Measurements from ENCODE around the gene PFKFB4. TPM values are rescaled to one million over a fixed set of nuclear protein-coding genes. Genes with fewer than 3 reads are reported as not detected.
"Not testable (repeated sequence)": the region's sequence is repeated elsewhere in the genome, so short reads cannot be mapped to it uniquely, and the experiment has no call there.

PFKFB4 gene
- total and polyA plus RNA-seq, 2 donors: 2.4 to 4.7 TPM

DNA sequence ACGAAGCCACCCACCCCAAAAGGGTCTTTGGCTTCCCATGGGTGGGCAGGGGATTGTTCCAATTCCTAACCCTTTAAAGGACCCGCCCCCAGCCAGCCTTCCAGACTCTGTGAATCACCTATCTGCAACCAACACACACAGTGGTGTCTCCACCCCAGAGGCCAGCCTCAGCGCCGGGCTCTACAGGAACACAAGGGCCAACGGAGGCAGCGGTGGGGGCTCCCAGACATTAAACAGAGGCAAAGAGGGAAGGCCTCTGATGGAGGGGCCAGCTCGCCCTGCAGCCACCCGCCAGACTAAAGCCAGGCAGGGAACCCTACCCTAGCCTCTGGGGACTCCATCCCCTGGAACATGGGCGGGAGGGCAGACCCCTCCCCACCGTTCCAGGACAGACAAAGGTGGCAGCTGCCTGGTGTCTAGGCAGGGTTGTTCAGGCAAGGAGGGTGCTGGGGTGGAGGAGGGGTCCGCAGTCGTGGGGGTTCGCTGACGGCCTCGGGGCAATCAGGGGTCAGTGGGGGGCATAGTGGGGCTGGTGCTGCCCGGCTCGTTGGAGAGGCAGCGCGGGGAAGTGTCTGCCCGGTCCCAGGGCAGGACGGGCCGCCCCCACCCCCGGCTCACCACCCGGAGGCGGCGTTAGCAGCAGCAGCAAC is 53.1 kb downstream of the PFKFB4 start:
- peak overlapping the region; percentile 64 for H3K4me3 ChIP-seq (ENCODE audit: low read depth, low read length)
- peak overlapping the region; percentile 97 for H3K27ac ChIP-seq (ENCODE audit: low read depth)
- no peak for DNase-seq (ENCODE audit: extremely low spot score)
- no peaks in the 10 kb centered on the region for H3K4me1 ChIP-seq (ENCODE audit: insufficient read depth)
- H3K36me3 ChIP-seq (ENCODE audit: insufficient read depth): no peaks in the 10 kb centered on the region
- WGBS: 6% methylated on average over 26 of the region's 26 CpGs

DNA sequence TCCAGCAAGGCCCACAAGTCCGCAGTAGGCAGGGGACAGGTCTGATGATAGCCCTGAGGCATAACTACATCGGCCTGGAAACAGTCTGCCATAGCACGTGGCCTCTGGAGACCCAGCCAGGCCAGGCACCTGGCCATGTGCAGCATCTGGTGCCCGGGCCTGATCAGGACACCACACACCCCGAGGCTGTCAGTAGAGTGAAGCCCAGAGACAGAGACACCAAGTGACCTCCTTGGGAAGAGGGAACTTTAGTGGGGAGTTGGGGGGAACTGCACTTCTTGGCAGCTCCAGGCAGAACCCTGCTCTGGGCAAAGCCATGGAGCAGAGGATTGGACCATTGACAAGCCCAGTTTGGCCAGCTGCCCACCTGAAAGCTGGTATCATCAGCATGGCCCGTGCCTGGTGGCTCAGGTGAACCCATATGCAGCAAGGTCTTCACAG is 53.9 kb downstream of the PFKFB4 start:
- WGBS: 54% methylated on average over 6 of the region's 6 CpGs
- no peak for DNase-seq (ENCODE audit: extremely low spot score)
- Histone ChIP-seq H3K4me3 (ENCODE audit: low read depth, low read length) (no peak overlapping the region), H3K4me1 (ENCODE audit: insufficient read depth) (no peaks in the 10 kb centered on the region), H3K27ac (ENCODE audit: low read depth) (peak overlapping the region; percentile 97), H3K36me3 (ENCODE audit: insufficient read depth) (no peaks in the 10 kb centered on the region)

DNA sequence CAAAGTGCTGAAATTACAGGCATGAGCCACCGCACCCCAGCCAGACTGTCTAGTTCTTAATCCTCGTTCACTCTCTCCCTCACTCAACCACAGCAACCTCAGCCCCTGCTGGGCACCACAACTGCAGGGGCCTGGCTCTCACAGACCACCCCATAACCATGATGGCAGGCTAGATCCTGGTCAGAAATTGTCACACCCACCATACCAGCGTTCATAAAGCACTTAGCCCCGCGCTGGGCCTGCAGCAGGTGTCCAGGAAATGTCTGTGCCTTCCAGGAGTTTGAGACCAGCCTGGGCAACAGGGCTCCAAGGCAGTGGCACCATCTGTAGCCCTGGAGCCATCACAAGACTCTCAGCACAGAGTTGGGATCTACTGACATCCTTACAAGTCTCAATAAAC is 54.5 kb downstream of the PFKFB4 start:
- no peak for DNase-seq (ENCODE audit: extremely low spot score)
- H3K27ac ChIP-seq (ENCODE audit: low read depth): no peak overlapping the region
- H3K4me3 ChIP-seq (ENCODE audit: low read depth, low read length): no peak overlapping the region
- H3K4me1 ChIP-seq (ENCODE audit: insufficient read depth): no peaks in the 10 kb centered on the region
- no peaks in the 10 kb centered on the region for H3K36me3 ChIP-seq (ENCODE audit: insufficient read depth)
- WGBS: 81% methylated on average over 5 of the region's 5 CpGs

- Histone ChIP-seq H3K27ac (ENCODE audit: low read depth) (no peak overlapping the region), H3K4me1 (ENCODE audit: insufficient read depth) (no peaks in the 10 kb centered on the region), H3K36me3 (ENCODE audit: insufficient read depth) (no peaks in the 10 kb centered on the region), H3K4me3 (ENCODE audit: low read depth, low read length) (no peak overlapping the region)
- no peak for DNase-seq (ENCODE audit: extremely low spot score)
- WGBS: 87% methylated on average over 7 of the region's 7 CpGs
Observed at GRCh38 chr3:48501196-48501595, 55.4 kb downstream of the PFKFB4 start.

GRCh38 chr3:48500656-48501055 is 55.9 kb downstream of the PFKFB4 start:
- Histone ChIP-seq H3K4me1 (ENCODE audit: insufficient read depth) (no peaks in the 10 kb centered on the region), H3K4me3 (ENCODE audit: low read depth, low read length) (no peak overlapping the region), H3K27ac (ENCODE audit: low read depth) (no peak overlapping the region), H3K36me3 (ENCODE audit: insufficient read depth) (no peaks in the 10 kb centered on the region)
- no peak for DNase-seq (ENCODE audit: extremely low spot score)
- WGBS: 98% methylated on average over 5 of the region's 5 CpGs

- WGBS: 71% methylated on average over 3 of the region's 3 CpGs
- DNase-seq (ENCODE audit: extremely low spot score): no peak
- H3K4me1 ChIP-seq (ENCODE audit: insufficient read depth): no peaks in the 10 kb centered on the region
- no peaks in the 10 kb centered on the region for H3K36me3 ChIP-seq (ENCODE audit: insufficient read depth)
- H3K4me3 ChIP-seq (ENCODE audit: low read depth, low read length): no peak overlapping the region
- H3K27ac ChIP-seq (ENCODE audit: low read depth): no peak overlapping the region
Observed at GRCh38 chr3:48493203-48493501, 63.5 kb downstream of the PFKFB4 start.

DNA sequence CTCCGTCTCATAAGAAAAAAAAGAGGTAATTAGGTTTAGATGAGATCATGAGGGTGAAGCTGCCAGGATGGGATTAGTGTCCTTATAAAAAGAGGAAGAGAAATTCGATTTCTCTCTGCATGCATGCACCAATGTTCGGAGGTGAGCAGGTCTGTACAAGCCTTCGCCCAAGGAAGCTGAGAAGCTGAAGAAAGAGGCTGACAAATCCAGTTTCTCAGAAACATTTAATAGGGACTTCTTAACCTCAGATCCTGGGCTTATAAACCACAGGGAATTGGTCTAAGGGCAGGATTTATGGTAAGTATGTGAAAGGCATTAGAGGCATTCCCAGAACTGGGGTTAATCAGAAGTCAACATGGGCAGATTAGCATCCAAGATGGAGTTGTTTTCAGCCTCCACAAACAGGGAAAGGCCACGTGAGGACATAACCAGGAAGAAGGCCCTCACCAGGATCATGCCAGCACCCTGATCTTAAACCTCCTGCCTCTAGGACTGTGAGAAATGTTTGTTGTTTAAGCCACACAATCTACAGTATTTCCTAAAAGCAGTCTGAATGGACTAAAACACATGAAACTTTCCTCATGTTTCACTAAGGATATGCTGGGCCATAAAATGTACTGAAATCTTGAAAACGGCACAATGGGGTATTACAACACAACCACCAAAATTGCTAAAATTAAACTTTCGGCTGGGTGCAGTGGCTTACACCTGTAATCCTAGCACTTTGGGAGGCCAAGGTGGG is 64.0 kb downstream of the PFKFB4 start:
- Histone ChIP-seq H3K4me3 (ENCODE audit: low read depth, low read length) (no peak overlapping the region), H3K36me3 (ENCODE audit: insufficient read depth) (no peaks in the 10 kb centered on the region), H3K4me1 (ENCODE audit: insufficient read depth) (no peaks in the 10 kb centered on the region), H3K27ac (ENCODE audit: low read depth) (peak overlapping the region; percentile 53)
- DNase-seq (ENCODE audit: extremely low spot score): peak; percentile 40
- 54% methylated on average over 7 of the region's 7 CpGs for WGBS

DNA sequence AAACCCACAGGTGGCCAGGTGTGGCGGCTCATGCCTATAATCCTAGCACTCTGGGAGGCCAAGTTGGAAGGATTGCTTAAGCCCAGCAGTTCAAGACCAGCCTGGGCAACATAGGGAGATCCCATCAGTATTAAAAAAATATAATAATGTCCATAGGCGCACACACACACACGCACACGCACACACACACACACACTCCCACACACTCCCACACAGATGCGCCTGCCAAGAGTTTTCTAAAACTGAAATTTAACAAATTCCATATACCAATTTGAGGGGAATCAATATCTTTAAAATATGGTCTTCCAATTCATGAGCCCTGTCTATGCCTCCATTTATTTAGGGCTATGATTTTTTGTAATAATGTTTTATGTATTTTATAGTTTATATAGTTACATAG is 69.7 kb downstream of the PFKFB4 start:
- Histone ChIP-seq H3K36me3 (ENCODE audit: insufficient read depth) (no peaks in the 10 kb centered on the region), H3K4me1 (ENCODE audit: insufficient read depth) (no peaks in the 10 kb centered on the region), H3K27ac (ENCODE audit: low read depth) (no peak overlapping the region), H3K4me3 (ENCODE audit: low read depth, low read length) (no peak overlapping the region)
- no peak for DNase-seq (ENCODE audit: extremely low spot score)
- 95% methylated on average over 5 of the region's 5 CpGs for WGBS

DNA sequence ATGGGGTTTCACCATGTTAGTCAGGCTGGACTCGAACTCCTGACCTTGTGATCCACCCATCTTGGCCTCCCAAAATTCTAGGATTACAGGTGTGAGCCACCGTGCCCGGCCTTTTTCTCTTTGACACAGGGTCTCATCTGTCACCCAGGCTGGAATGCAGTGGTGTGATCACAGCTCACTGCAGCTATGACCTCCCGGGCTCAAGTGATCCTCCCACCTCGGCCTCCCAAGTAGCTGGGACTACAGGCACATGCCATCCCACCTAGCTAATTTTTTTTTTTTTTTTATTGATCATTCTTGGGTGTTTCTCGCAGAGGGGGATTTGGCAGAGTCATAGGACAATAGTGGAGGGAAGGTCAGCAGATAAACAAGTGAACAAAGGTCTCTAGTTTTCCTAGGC is 73.8 kb downstream of the PFKFB4 start:
- H3K36me3 ChIP-seq (ENCODE audit: insufficient read depth); DNase-seq (ENCODE audit: extremely low spot score); H3K4me1 ChIP-seq (ENCODE audit: insufficient read depth); H3K27ac ChIP-seq (ENCODE audit: low read depth); H3K4me3 ChIP-seq (ENCODE audit: low read depth, low read length): not testable (repeated sequence)
- WGBS: 94% methylated on average over 6 of the region's 6 CpGs

GRCh38 chr3:48480891-48481290 is 75.7 kb downstream of the PFKFB4 start:
- WGBS: 99% methylated on average over 11 of the region's 11 CpGs
- H3K4me3 ChIP-seq (ENCODE audit: low read depth, low read length); DNase-seq (ENCODE audit: extremely low spot score); H3K36me3 ChIP-seq (ENCODE audit: insufficient read depth); H3K4me1 ChIP-seq (ENCODE audit: insufficient read depth); H3K27ac ChIP-seq (ENCODE audit: low read depth): not testable (repeated sequence)

DNA sequence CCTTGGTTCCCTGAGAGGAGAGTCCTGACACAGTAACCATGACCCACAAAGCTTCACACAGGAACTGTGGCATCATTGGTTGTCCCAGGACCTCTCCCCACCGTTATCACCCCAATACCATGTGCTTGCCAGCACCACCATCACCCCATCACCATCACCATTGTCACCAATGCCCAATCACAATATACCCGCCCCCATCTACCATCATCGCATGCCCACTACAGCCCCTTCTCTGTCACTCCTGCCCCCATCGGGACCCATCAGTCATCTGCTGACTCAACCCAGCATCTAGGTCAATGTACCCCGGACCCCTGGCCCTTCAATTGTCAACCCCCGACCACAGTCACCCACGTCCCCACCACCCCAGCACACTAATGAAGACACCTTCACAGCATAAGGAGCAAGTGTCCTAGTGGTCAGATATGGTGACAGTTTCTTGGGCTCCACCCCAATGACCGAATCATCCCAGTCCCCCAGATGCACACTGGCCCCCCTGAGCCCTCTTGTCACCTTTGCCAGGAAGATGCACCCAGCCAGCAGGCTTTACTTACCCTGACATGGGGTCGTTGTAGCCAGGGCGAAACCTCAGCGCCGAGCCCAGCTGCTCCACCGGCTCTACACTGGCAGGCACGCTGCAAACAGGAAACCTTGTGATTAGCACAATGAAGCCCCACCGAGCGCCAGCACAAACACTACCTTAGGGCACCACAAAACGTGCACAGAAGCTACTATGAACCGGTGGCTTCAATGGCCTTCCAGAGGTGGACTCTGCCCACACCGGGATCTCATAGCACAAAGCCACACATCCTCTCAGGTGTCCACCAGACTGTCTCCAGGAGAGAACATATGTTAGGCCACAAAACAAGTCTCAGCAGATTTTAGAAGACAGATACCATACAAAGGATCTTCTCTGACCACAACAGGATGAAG is 77.7 kb downstream of the PFKFB4 start:
- H3K4me1 ChIP-seq (ENCODE audit: insufficient read depth): no peaks in the 10 kb centered on the region
- no peaks in the 10 kb centered on the region for H3K36me3 ChIP-seq (ENCODE audit: insufficient read depth)
- DNase-seq (ENCODE audit: extremely low spot score): no peak
- WGBS: 79% methylated on average over 19 of the region's 19 CpGs
- H3K4me3 ChIP-seq (ENCODE audit: low read depth, low read length): no peak overlapping the region
- no peak overlapping the region for H3K27ac ChIP-seq (ENCODE audit: low read depth)

- 86% methylated on average over 9 of the region's 9 CpGs for WGBS
- Histone ChIP-seq H3K4me3 (ENCODE audit: low read depth, low read length) (no peak overlapping the region), H3K4me1 (ENCODE audit: insufficient read depth) (no peaks in the 10 kb centered on the region), H3K36me3 (ENCODE audit: insufficient read depth) (no peaks in the 10 kb centered on the region), H3K27ac (ENCODE audit: low read depth) (no peak overlapping the region)
- no peak for DNase-seq (ENCODE audit: extremely low spot score)
Observed at GRCh38 chr3:48477959-48478520, 78.6 kb downstream of the PFKFB4 start.

- no peaks in the 10 kb centered on the region for H3K4me1 ChIP-seq (ENCODE audit: insufficient read depth)
Observed at GRCh38 chr3:48476426-48477053, 80.1 kb downstream of the PFKFB4 start.

More at GRCh38 chr3:48476426-48477053, 80.1 kb downstream of the PFKFB4 start:
- DNase-seq (ENCODE audit: extremely low spot score): no peak
- H3K27ac ChIP-seq (ENCODE audit: low read depth): no peak overlapping the region
- 90% methylated on average over 9 of the region's 9 CpGs for WGBS
- no peaks in the 10 kb centered on the region for H3K36me3 ChIP-seq (ENCODE audit: insufficient read depth)
- H3K4me3 ChIP-seq (ENCODE audit: low read depth, low read length): no peak overlapping the region
